Measurements from ENCODE around the gene PDK2.

DNA sequence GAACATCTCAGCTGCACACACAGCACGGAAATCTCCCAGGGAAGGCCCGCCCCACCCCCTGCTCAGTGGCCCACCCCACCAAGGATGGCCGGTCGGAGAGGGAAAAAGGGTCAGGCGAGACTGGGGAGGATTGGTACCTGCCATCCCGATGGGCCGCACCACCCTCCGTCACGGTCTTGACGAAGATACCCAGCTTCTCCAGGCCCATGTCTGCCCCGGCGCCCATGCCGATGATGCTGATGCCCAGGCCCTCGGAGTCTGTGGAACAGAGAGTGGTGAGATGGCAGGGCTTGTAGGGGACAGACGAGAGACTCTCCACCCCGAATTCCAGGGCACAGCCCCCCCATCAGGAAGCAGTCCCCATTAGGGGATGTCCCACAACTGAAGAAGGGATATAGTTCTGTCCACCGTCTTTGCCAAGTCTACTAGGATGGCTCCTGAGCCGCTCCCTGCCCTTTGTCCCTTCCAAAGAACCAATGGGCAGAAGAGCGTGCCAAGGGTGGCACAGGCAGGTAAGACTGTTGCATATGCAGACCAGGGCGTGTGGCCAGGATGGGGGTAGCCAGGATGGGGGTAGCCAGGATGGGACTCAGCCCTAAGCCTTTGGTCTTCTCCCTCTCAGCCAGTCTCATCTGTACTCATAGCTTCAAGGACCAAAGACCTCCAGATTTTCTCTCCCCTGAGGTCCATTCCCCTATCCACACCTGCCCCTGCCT, 48.5 kb downstream of the PDK2 start:
- TF ChIP-seq POLR2A (IDR thresholded peaks at IDR 0.05; ENCODE audit: low read length) (no peak), GATA1 (IDR thresholded peaks at IDR 0.05; ENCODE audit: low read depth, low read length) (no peak)

Measured in erythroblast (primary cell).